ENCODE measurements around the gene WDR18.

GRCh38 chr19:964116-964520 is 20.0 kb upstream of the WDR18 start:
- no peak for TF ChIP-seq CTCF (IDR thresholded peaks at IDR 0.05; ENCODE audit: low read depth, low read length)
- TF ChIP-seq POLR2A (IDR thresholded peaks at IDR 0.05; ENCODE audit: extremely low read depth, insufficient read length), result no peak
- no peak for TF ChIP-seq MYC (IDR thresholded peaks at IDR 0.05; ENCODE audit: low read depth, low read length)
- no peak for TF ChIP-seq MAX (IDR thresholded peaks at IDR 0.05; ENCODE audit: low read depth, low read length)
